H1 (cell line): Measurements from ENCODE around the gene PGGHG. TPM values are rescaled to one million over a fixed set of nuclear protein-coding genes. Genes with fewer than 3 reads are reported as not detected.

Source experiments
- CTCF ChIA-PET: fragments of 300-600 bp; sonication (Branson Sonifier 250); formaldehyde crosslinking; loops from one replicate; lab custom pipeline; 2021; ENCODE audit not compliant: partially characterized antibody; lab: Charles Lee
- POLR2A ChIA-PET: fragments of 300-600 bp; sonication (Branson Sonifier 250); formaldehyde crosslinking; loops from one replicate; lab custom pipeline; 2021; ENCODE audit warnings: inconsistent platforms; ENCODE audit not compliant: partially characterized antibody; lab: Charles Lee
- DNase-seq, 2 experiments: peaks; one replicate each; pipeline versions ENCODE4 v3.0.0 to v3.0.0-alpha.2; 2010 to 2022; ENCODE audit warnings: low spot score in 2 of 2, low read depth in 1 of 2, mixed read lengths in 1 of 2
- FAIRE-seq: peaks from 2 replicates; lab custom pipeline; 2011; peaks lifted over from hg19 to GRCh38; lab: Jason Lieb, UNC
- H2AFZ ChIP-seq: 2 replicates; pipeline ENCODE4 v1.8.1; 2012; ENCODE audit warnings: low read length, inconsistent platforms
- H2AK5ac ChIP-seq: 2 replicates; pipeline ENCODE4 v1.6.1; 2013; ENCODE audit warnings: low read depth, low read length
- H2BK120ac ChIP-seq: replicated peaks from 2 replicates; pipeline ENCODE3; 2013; ENCODE audit warnings: low read depth, low read length, inconsistent platforms
- H2BK12ac ChIP-seq: 2 replicates; pipeline ENCODE4 v1.6.1; 2013; ENCODE audit warnings: low read depth, low read length
- H2BK15ac ChIP-seq: 2 replicates; pipeline ENCODE4 v1.6.1; 2013; ENCODE audit warnings: low read length
- H2BK20ac ChIP-seq: 2 replicates; pipeline ENCODE4 v1.6.1; 2013; ENCODE audit warnings: low read length
- H2BK5ac ChIP-seq: 2 replicates; pipeline ENCODE4 v1.6.1; 2013; ENCODE audit warnings: low read depth, low read length
- H3K14ac ChIP-seq: 2 replicates; pipeline ENCODE4 v1.6.1; 2013; ENCODE audit warnings: inconsistent platforms; ENCODE audit not compliant: insufficient read length
- H3K18ac ChIP-seq: 2 replicates; pipeline ENCODE4 v1.6.1; 2013; ENCODE audit warnings: low read length; ENCODE audit errors: extremely low read depth
- H3K23ac ChIP-seq: 2 replicates; pipeline ENCODE4 v1.6.1; 2013; ENCODE audit warnings: inconsistent platforms; ENCODE audit not compliant: insufficient read length
- H3K23me2 ChIP-seq: 2 replicates; pipeline ENCODE4 v1.6.1; 2013; ENCODE audit warnings: low read depth, low read length
- H3K27ac ChIP-seq: 2 replicates; pipeline ENCODE4 v1.6.1; 2011; ENCODE audit warnings: low read depth, low read length, inconsistent platforms
- H3K27me3 ChIP-seq, 4 experiments: replicated peaks in 1 of 4; 1 replicate in 1 of 4; 2 replicates in 3 of 4; pipeline versions ENCODE4 v1.6.1 to v1.8.1; 2011 to 2013; ENCODE audit warnings: low read length in 3 of 4, mild to moderate bottlenecking in 3 of 4, inconsistent platforms in 2 of 4, mixed read lengths in 2 of 4, moderate library complexity in 1 of 4; ENCODE audit not compliant: control insufficient read depth in 3 of 4, insufficient read depth in 3 of 4; ENCODE audit errors: extremely low read depth in 1 of 4
- H3K36me3 ChIP-seq, 4 experiments: 2 replicates each; pipeline versions ENCODE4 v1.6.1 to v1.8.1; 2011 to 2013; ENCODE audit warnings: mild to moderate bottlenecking in 4 of 4, low read length in 3 of 4, moderate library complexity in 2 of 4, control low read depth in 1 of 4, inconsistent platforms in 1 of 4; ENCODE audit not compliant: insufficient read depth in 4 of 4, control insufficient read depth in 2 of 4
- H3K4ac ChIP-seq: replicated peaks from 2 replicates; pipeline ENCODE3; 2013; ENCODE audit warnings: low read length, low read depth, mixed read lengths, inconsistent platforms; ENCODE audit not compliant: insufficient read length
- H3K4me1 ChIP-seq, 4 experiments: replicated peaks in 1 of 4; 1 replicate in 1 of 4; 2 replicates in 3 of 4; pipeline versions ENCODE4 v1.6.1 to v1.8.1; 2011 to 2013; ENCODE audit warnings: low read length in 3 of 4, inconsistent platforms in 2 of 4, mixed read lengths in 1 of 4; ENCODE audit not compliant: insufficient read depth in 4 of 4, control insufficient read depth in 3 of 4
- H3K4me2 ChIP-seq, 2 experiments: 2 replicates each; pipeline versions ENCODE4 v1.6.1 to v1.8.1; 2011 to 2013; ENCODE audit warnings: low read depth in 2 of 2, low read length in 2 of 2, control low read depth in 1 of 2, inconsistent platforms in 1 of 2, mild to moderate bottlenecking in 1 of 2; ENCODE audit not compliant: insufficient read depth in 1 of 2
- H3K4me3 ChIP-seq, 4 experiments: fragments of 200-600, 300-600 bp in 1 of 4; sonication (generic), shearing (Covaris generic), sonication (Bioruptor Twin) in 1 of 4; 2 replicates each; pipeline versions ENCODE4 v1.5.1 to v1.8.1; 2011 to 2016; ENCODE audit warnings: low read length in 4 of 4, low read depth in 3 of 4, control low read depth in 2 of 4, inconsistent platforms in 2 of 4, mild to moderate bottlenecking in 2 of 4, mixed read lengths in 1 of 4, moderate library complexity in 1 of 4; ENCODE audit not compliant: insufficient read depth in 2 of 4; ENCODE audit errors: extremely low read depth in 1 of 4
- H3K56ac ChIP-seq: replicated peaks from 2 replicates; pipeline ENCODE3; 2013; ENCODE audit warnings: low read depth, mild to moderate bottlenecking, mixed read lengths, low read length, inconsistent platforms; ENCODE audit not compliant: insufficient read length
- H3K79me1 ChIP-seq: 2 replicates; pipeline ENCODE4 v1.6.1; 2013; ENCODE audit warnings: low read depth, low read length, control low read depth
- H3K79me2 ChIP-seq, 2 experiments: 2 replicates each; pipeline versions ENCODE4 v1.6.1 to v1.8.1; 2012 to 2013; ENCODE audit warnings: low read length in 2 of 2, mild to moderate bottlenecking in 2 of 2, inconsistent platforms in 1 of 2; ENCODE audit not compliant: insufficient read depth in 2 of 2, control insufficient read depth in 1 of 2
- H3K9ac ChIP-seq, 4 experiments: replicated peaks in 1 of 4; 1 replicate in 1 of 4; 2 replicates in 3 of 4; pipeline versions ENCODE4 v1.6.1 to v1.8.1; 2011 to 2013; ENCODE audit warnings: low read depth in 3 of 4, low read length in 3 of 4, control low read depth in 2 of 4, mild to moderate bottlenecking in 2 of 4, moderate library complexity in 2 of 4, inconsistent platforms in 1 of 4; ENCODE audit errors: extremely low read depth in 1 of 4
- H3K9me3 ChIP-seq, 2 experiments: 2 replicates each; pipeline versions ENCODE4 v1.6.1 to v1.8.1; 2012 to 2013; ENCODE audit warnings: mild to moderate bottlenecking in 2 of 2, moderate library complexity in 2 of 2, control low read depth in 1 of 2, inconsistent platforms in 1 of 2, low read depth in 1 of 2, low read length in 1 of 2, mixed read lengths in 1 of 2; ENCODE audit not compliant: insufficient read depth in 2 of 2
- H4K20me1 ChIP-seq, 2 experiments: replicated peaks in 1 of 2; 2 replicates each; pipeline versions ENCODE3 to v1.8.1; 2011 to 2013; ENCODE audit warnings: inconsistent platforms in 2 of 2, low read length in 2 of 2, mild to moderate bottlenecking in 1 of 2; ENCODE audit not compliant: insufficient read depth in 2 of 2, control insufficient read depth in 1 of 2
- H4K5ac ChIP-seq: 2 replicates; pipeline ENCODE4 v1.6.1; 2013; ENCODE audit warnings: low read length, low read depth, mixed read lengths, inconsistent platforms; ENCODE audit not compliant: insufficient read length
- H4K8ac ChIP-seq: 2 replicates; pipeline ENCODE4 v1.8.0; 2013; ENCODE audit warnings: mild to moderate bottlenecking, moderate library complexity, low read length, inconsistent platforms; ENCODE audit not compliant: insufficient read depth; ENCODE audit errors: extremely low read depth
- H4K91ac ChIP-seq: replicated peaks from 2 replicates; pipeline ENCODE3; 2013; ENCODE audit warnings: low read length, mixed read lengths, inconsistent platforms; ENCODE audit not compliant: insufficient read length
- CBX5 ChIP-seq: fragments of 300-800, 300-1000 bp; sonication (generic); IDR thresholded peaks from 2 replicates; pipeline ENCODE4 v1.7.1; 2016; ENCODE audit warnings: antibody characterized with exemption, low read length, low read depth
- SIX5 ChIP-seq: IDR thresholded peaks from 2 replicates; pipeline ENCODE4 v1.6.1; 2011; ENCODE audit warnings: mild to moderate bottlenecking, low read depth, low read length
- WGBS, 2 experiments: shearing (Covaris generic) in 1 of 2; methylation state at CpG; one replicate each; pipeline versions ENCODE4 v1.1.6 to v1.1.7; 2013 to 2015; ENCODE audit warnings: low lambda C conversion rate in 2 of 2, mixed read lengths in 2 of 2, inconsistent platforms in 1 of 2, low coverage in 1 of 2, missing lambda C conversion rate in 1 of 2; ENCODE audit not compliant: insufficient replicate concordance in 2 of 2, insufficient coverage in 1 of 2, insufficient read length in 1 of 2; ENCODE audit errors: extremely low coverage in 1 of 2, missing lambda C conversion rate in 1 of 2; 5-methylcytosine and 5-hydroxymethylcytosine counted together
- polyA plus RNA-seq, 7 experiments: library from polyadenylated mRNA; depleted of rRNA in 3 of 7; stranded (reverse) in 5 of 7; unstranded in 2 of 7; fragments of >200 nt in 5 of 7; fragments of 200-250 nt in 2 of 7; gene quantifications; 1 replicate in 5 of 7; 2 replicates in 1 of 7; 4 replicates in 1 of 7; pipeline versions ENCODE4 v1.2.1 to v1.2.3, GENCODE V29; 2011 to 2013; ENCODE audit warnings: missing spikeins in 2 of 7, mixed read lengths in 2 of 7
- total RNA-seq: library from RNA; stranded (reverse); fragmentation: NEBNext Ultra II Directional; extraction: Animal tissue kit (Norgen Biotek cat#: 25700); gene quantifications from 2 replicates; pipeline ENCODE4 v1.2.1, GENCODE V29; 2021
- TF ChIP-seq, protein P1 (sequence below): IDR thresholded peaks from 2 replicates; pipeline ENCODE4 v1.6.1; 2012; ENCODE audit warnings: inconsistent platforms

Gene PGGHG
- total and polyA plus RNA-seq, 2 of the 8 experiments (the other 6 are each of a cell fraction or from before 2014, with no cell fraction given), result 34.8 to 60.7 TPM

DNA sequence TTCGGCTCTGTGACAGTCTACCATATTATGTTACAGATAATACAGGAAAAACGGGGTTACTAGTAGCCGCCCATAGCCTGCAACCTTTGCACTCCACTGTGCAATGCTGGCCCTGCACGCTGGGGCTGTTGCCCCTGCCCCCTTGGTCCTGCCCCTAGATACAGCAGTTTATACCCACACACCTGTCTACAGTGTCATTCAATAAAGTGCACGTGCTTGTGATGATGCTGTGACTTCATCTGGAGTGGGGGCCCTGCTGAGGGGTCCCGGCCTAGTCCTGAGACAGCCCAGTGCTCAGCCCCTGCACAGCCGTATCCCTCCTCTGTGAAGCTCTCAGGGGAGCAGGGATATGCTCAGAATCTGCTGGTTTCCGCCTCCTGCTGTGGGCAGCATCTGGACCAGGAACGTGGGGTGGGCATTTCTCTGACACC lies 26.1 kb downstream of the PGGHG start:
- Histone ChIP-seq H3K18ac (0 out of 2 replicates have a peak overlapping the region, but pooled peaks have one; percentile 3), H3K4ac (no peak overlapping the region), H2AK5ac (no peak overlapping the region), H2BK120ac (no peak overlapping the region), H2BK15ac (no peak overlapping the region), H4K20me1 (peaks cover 0 to 5% of the 10 kb centered on the region in 2 experiments), H3K27ac (no peak overlapping the region), H3K4me3 (peak overlapping the region; percentile 59 to 94 (median 76)), H3K14ac (no peak overlapping the region), H3K79me2 (peaks cover 0 to 18% of the 10 kb centered on the region in 2 experiments; a peak in 2 of 4 replicates), H3K4me2 (peak overlapping the region; percentile 75 to 89), H2BK12ac (no peak overlapping the region; the same call in 1 of the 2 replicates), H3K79me1 (no peaks in the 10 kb centered on the region), H4K91ac (peak overlapping the region; percentile 32), H3K4me1 (peaks cover 9 to 42% (median 32%) of the 10 kb centered on the region in 4 experiments), H3K23me2 (peaks cover 15% of the 10 kb centered on the region; the same call in 1 of the 2 replicates), H3K23ac (no peak overlapping the region), H3K36me3 (peaks cover 0 to 4% (median 0%) of the 10 kb centered on the region in 4 experiments; a peak in 1 of 8 replicates), H3K56ac (no peak overlapping the region), H3K27me3 (no peaks in the 10 kb centered on the region), H2BK20ac (no peak overlapping the region), H2AFZ (no peak overlapping the region), H4K5ac (no peak overlapping the region), H2BK5ac (no peak overlapping the region; the same call in 1 of the 2 replicates), H4K8ac (no peak overlapping the region), H3K9me3 (no peaks in the 10 kb centered on the region), H3K9ac (no peak overlapping the region; a peak in 2 of 7 replicates)
- TF ChIP-seq SIX5 (no peak), CBX5 (no peak)
- TF ChIP-seq, protein P1, sequence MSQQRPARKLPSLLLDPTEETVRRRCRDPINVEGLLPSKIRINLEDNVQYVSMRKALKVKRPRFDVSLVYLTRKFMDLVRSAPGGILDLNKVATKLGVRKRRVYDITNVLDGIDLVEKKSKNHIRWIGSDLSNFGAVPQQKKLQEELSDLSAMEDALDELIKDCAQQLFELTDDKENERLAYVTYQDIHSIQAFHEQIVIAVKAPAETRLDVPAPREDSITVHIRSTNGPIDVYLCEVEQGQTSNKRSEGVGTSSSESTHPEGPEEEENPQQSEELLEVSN, result no peak
- CTCF ChIA-PET, result interaction anchor here (0.9 to 4.2 kb wide), 11 partner anchors 9 to 63 kb away, joined by 3 to 33 read pairs (median 4); no protein-coding TSS in a partner anchor
- no peak for FAIRE-seq
- DNase-seq, result no peak
- WGBS, 2 experiments, result 48% methylated on average over 9 of the region's 9 CpGs; no CpG with 5 or more reads in 1 of the 2 experiments
- POLR2A ChIA-PET, result interaction anchor here (0.6 to 4.0 kb wide), 11 partner anchors 9 to 118 kb away, joined by 3 to 33 read pairs (median 4); partner anchors contain the start of gene IFITM2
